HL-60 (cell line): Measurements from ENCODE around the gene SDCBP2.

Experiments
- DNase-seq, 2 experiments: peaks; one replicate each; pipeline ENCODE4 v3.0.0-alpha.2; 2010 to 2020; ENCODE audit warnings: low read depth in 1 of 2, low spot score in 1 of 2
- H3K27ac ChIP-seq: fragments of 250-450 bp; sonication (Bioruptor Pico); replicated peaks from 2 replicates; pipeline ENCODE4 v1.5.1; 2020; ENCODE audit warnings: mild to moderate bottlenecking, moderate library complexity
- H3K27me3 ChIP-seq: fragments of 250-450 bp; sonication (Bioruptor Pico); 2 replicates; pipeline ENCODE4 v1.5.1; 2021; ENCODE audit warnings: mild to moderate bottlenecking, moderate library complexity; ENCODE audit not compliant: insufficient read depth, poor library complexity, severe bottlenecking
- H3K4me3 ChIP-seq: replicated peaks from 2 replicates; pipeline ENCODE4 v1.5.1; 2011; ENCODE audit warnings: mild to moderate bottlenecking, control low read depth, low read length; ENCODE audit not compliant: insufficient read depth
- GABPA ChIP-seq: IDR thresholded peaks from 2 replicates; pipeline ENCODE4 v1.6.1; 2012; ENCODE audit warnings: low read depth
- POLR2AphosphoS5 ChIP-seq: IDR thresholded peaks from 2 replicates; pipeline ENCODE4 v1.6.1; 2012; ENCODE audit warnings: low read depth
- SPI1 ChIP-seq: IDR thresholded peaks from 2 replicates; pipeline ENCODE4 v1.6.1; 2012; ENCODE audit warnings: low read depth, mild to moderate bottlenecking, borderline replicate concordance
- TF ChIP-seq, protein P1 (sequence below): IDR thresholded peaks from one replicate; pipeline ENCODE4 v1.5.1; 2011; ENCODE audit warnings: low read length, control low read depth, inconsistent platforms; ENCODE audit not compliant: insufficient read depth
- TF ChIP-seq, protein P2 (sequence below): IDR thresholded peaks from 2 replicates; pipeline ENCODE4 v1.6.1; 2012; ENCODE audit warnings: low read depth; ENCODE audit not compliant: insufficient replicate concordance

SDCBP2 gene

DNA sequence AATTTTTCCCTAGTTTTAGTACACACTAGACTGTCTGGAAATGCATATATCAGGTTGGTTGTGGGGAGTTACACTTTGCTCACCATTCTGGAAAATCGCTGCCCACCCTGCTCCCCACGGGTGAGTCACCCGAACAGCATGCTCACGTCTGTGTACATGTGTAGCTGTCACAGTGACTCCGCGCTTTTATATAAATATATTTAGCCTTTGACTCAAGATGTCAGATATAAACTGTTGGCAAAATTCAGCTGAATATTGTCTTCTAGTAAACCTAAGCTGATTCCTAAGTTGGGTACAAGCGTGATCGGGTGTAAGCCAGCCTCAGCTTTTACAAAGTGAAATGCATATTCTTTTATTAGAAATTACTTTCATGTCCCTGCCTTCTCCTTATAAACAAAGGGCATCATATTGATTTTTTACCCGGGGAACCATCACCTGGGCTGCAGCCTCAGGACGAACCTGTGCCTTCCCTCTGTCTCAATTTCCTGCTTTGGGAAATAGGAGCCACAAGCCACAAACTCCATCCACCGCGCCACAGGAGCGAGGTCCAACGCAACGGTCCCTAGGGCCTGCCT, 4.3 kb downstream of the SDCBP2 start:
- TF ChIP-seq SPI1 (no peak), GABPA (no peak), POLR2AphosphoS5 (no peak)
- TF ChIP-seq, protein P1, sequence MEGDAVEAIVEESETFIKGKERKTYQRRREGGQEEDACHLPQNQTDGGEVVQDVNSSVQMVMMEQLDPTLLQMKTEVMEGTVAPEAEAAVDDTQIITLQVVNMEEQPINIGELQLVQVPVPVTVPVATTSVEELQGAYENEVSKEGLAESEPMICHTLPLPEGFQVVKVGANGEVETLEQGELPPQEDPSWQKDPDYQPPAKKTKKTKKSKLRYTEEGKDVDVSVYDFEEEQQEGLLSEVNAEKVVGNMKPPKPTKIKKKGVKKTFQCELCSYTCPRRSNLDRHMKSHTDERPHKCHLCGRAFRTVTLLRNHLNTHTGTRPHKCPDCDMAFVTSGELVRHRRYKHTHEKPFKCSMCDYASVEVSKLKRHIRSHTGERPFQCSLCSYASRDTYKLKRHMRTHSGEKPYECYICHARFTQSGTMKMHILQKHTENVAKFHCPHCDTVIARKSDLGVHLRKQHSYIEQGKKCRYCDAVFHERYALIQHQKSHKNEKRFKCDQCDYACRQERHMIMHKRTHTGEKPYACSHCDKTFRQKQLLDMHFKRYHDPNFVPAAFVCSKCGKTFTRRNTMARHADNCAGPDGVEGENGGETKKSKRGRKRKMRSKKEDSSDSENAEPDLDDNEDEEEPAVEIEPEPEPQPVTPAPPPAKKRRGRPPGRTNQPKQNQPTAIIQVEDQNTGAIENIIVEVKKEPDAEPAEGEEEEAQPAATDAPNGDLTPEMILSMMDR: no peak
- TF ChIP-seq, protein P2, sequence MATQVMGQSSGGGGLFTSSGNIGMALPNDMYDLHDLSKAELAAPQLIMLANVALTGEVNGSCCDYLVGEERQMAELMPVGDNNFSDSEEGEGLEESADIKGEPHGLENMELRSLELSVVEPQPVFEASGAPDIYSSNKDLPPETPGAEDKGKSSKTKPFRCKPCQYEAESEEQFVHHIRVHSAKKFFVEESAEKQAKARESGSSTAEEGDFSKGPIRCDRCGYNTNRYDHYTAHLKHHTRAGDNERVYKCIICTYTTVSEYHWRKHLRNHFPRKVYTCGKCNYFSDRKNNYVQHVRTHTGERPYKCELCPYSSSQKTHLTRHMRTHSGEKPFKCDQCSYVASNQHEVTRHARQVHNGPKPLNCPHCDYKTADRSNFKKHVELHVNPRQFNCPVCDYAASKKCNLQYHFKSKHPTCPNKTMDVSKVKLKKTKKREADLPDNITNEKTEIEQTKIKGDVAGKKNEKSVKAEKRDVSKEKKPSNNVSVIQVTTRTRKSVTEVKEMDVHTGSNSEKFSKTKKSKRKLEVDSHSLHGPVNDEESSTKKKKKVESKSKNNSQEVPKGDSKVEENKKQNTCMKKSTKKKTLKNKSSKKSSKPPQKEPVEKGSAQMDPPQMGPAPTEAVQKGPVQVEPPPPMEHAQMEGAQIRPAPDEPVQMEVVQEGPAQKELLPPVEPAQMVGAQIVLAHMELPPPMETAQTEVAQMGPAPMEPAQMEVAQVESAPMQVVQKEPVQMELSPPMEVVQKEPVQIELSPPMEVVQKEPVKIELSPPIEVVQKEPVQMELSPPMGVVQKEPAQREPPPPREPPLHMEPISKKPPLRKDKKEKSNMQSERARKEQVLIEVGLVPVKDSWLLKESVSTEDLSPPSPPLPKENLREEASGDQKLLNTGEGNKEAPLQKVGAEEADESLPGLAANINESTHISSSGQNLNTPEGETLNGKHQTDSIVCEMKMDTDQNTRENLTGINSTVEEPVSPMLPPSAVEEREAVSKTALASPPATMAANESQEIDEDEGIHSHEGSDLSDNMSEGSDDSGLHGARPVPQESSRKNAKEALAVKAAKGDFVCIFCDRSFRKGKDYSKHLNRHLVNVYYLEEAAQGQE: no peak
- no peak for DNase-seq
- Histone ChIP-seq H3K27ac (peak overlapping the region; percentile 95), H3K27me3 (no peaks in the 10 kb centered on the region), H3K4me3 (peak overlapping the region; percentile 67)

DNA sequence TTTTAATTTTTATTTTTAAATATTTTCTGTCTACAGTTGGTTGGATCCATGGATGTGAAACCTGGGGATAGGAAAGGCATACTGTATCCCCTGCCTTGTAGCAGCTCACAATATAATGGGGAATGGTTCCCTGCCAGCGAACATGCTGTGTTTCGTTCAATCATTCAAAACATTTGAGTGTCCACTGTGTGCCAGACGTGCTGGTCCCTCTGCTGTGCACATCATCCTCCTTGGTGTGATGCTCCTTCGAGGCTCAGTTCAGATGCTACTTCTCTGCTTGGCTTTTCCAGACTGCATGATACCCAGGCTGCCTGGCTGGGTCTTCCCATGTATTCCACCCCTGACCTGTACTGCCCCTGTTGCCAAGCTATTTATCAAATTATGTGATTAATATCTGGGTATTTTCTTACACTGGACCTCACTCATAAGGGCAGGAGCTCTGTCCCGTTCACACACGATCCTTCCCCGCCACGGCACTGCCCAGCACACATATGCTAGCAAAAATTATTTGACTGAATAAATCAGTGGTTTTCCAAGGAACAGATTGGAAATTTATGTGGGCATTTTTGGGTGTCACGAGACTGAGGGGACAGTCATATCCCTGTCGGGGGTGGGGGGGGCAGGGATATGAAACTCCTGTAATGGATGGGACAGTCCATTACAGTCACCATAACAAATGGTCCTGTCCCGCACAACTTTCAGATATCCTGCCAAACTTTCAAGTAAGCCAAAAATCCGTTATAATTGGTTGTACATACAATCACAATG, 4.9 kb downstream of the SDCBP2 start:
- Histone ChIP-seq H3K27me3 (no peaks in the 10 kb centered on the region), H3K4me3 (no peak overlapping the region), H3K27ac (peak overlapping the region; percentile 95; the same call in 1 of the 2 replicates)
- TF ChIP-seq, protein P2: no peak
- TF ChIP-seq POLR2AphosphoS5 (no peak), SPI1 (no peak), GABPA (no peak)
- TF ChIP-seq, protein P1: no peak
- no peak for DNase-seq

DNA sequence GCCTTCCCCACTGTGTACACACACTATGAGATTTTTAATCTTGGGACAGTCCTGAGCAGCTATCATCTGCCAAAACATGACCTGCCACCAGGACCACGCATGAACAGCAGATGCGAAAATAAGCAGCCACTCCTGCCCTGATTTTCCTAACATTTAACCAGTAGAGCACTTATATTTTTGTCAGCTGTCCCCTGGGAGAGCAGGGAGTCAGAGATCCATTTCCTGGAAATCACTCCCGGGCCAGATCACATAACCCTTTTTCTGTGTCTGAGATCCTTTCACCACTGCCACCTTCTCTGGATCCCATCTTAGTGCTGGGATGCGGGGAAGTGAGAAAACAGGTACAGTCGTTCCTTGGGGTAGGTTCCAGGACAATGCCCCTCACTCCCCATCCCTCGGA, 5.7 kb downstream of the SDCBP2 start:
- H3K27me3 ChIP-seq: no peaks in the 10 kb centered on the region
- no peak for DNase-seq
- no peak overlapping the region for H3K4me3 ChIP-seq
- TF ChIP-seq POLR2AphosphoS5 (no peak), GABPA (no peak), SPI1 (no peak)
- TF ChIP-seq, protein P1: no peak
- TF ChIP-seq, protein P2: no peak
- H3K27ac ChIP-seq: no peak overlapping the region
